ENCODE data around the gene CYS1. TPM values are rescaled to one million over a fixed set of nuclear protein-coding genes. Genes with fewer than 3 reads are reported as not detected.

CYS1 gene
- total RNA-seq, 1 experiment from 2014 or later = 3.7 TPM

- BruUV-seq (replicated peaks) = no TSS peak
- CTCF ChIA-PET = interaction anchor here (0.7 to 5.1 kb wide), 21 partner anchors 9 to 338 kb away, joined by 3 to 91 read pairs (median 5); partner anchors contain the start of gene CYS1
- peak overlapping the region; percentile 29 for H3K4me2 ChIP-seq (ENCODE audit: low read length)
- no peak overlapping the region for H2AFZ ChIP-seq (ENCODE audit: low read depth, low read length, poor library complexity, severe bottlenecking)
- H3K4me1 ChIP-seq (ENCODE audit: control insufficient read depth in 1 of 2, insufficient read depth in 2 of 2, low read length in 2 of 2) = peaks cover 3 to 19% of the 10 kb centered on the region in 2 experiments; a peak in 3 of 4 replicates
- H3K27me3 ChIP-seq (ENCODE audit: insufficient read depth, low read length) = no peaks in the 10 kb centered on the region
- DNase-seq (ENCODE audit: low read depth, low spot score) (no peak), ATAC-seq (peak; percentile 99)
- H3K36me3 ChIP-seq (ENCODE audit: control insufficient read depth in 1 of 2, insufficient read depth in 2 of 2, low read length in 2 of 2) = no peaks in the 10 kb centered on the region
- no peaks in the 10 kb centered on the region for H3K9me3 ChIP-seq (ENCODE audit: control insufficient read depth in 1 of 2, insufficient read depth in 1 of 2, low read depth in 1 of 2, low read length in 2 of 2)
- H3K9me2 ChIP-seq (ENCODE audit: insufficient read depth) = no peaks in the 10 kb centered on the region
- H3K9ac ChIP-seq (ENCODE audit: low read length) = no peak overlapping the region
- RAD21 ChIA-PET (ENCODE audit: low non-redundant PET in 1 of 2, low total read pairs in 2 of 2, uncharacterized antibody in 2 of 2, unreplicated experiment in 2 of 2) = interaction anchor here (0.6 to 1.9 kb wide), 8 partner anchors 14 to 40 kb away, joined by 3 to 22 read pairs (median 3); partner anchors contain the start of gene CYS1 (in 1 of the 2)
- TF ChIP-seq SIN3A (IDR thresholded peaks at IDR 0.05; ENCODE audit: low read depth) (no peak), FOSL1 (IDR thresholded peaks at IDR 0.05; ENCODE audit: low read depth) (0 out of 2 replicates have a peak, but pooled peaks have one; percentile 10), CEBPB (IDR thresholded peaks at IDR 0.05; ENCODE audit: low read depth) (no peak), CTCF (IDR thresholded peaks at IDR 0.05 in 2 of 3, conservative IDR thresholded peaks at IDR 0.05 in 1 of 3; ENCODE audit: borderline replicate concordance in 1 of 3, insufficient read depth in 1 of 3, low read depth in 2 of 3, low read length in 2 of 3) (peak; percentile 90 to 96 (median 94)), JUND (IDR thresholded peaks at IDR 0.05) (no peak), RAD21 (IDR thresholded peaks at IDR 0.05; ENCODE audit: low read depth) (peak; percentile 83), SP1 (IDR thresholded peaks at IDR 0.05; ENCODE audit: low read depth) (no peak), EZH2phosphoT487 (IDR thresholded peaks at IDR 0.05; ENCODE audit: borderline replicate concordance) (no peak)
- no peaks in the 10 kb centered on the region for H3K79me2 ChIP-seq (ENCODE audit: insufficient read depth, low read length)
- no peaks in the 10 kb centered on the region for H4K20me1 ChIP-seq (ENCODE audit: insufficient read depth)
- H3K27ac ChIP-seq (ENCODE audit: low read depth, low read length) = no peak overlapping the region
- H3K4me3 ChIP-seq (replicated peaks in 1 of 2; ENCODE audit: low read depth in 1 of 2, low read length in 2 of 2) = no peak overlapping the region
- intact Hi-C loops (cut with micrococcal nuclease) = loop anchor here (1.0 kb wide), 1 partner anchor 25 kb away; no protein-coding TSS in a partner anchor
- POLR2A ChIA-PET = interaction anchor here (2.2 kb wide), 1 partner anchor 25 kb away, joined by 8 read pairs; no protein-coding TSS in a partner anchor
Measured at GRCh38 chr2:10097352-10098148, 17.3 kb upstream of the CYS1 start.
